ENCODE results near the gene HSPA9.

GRCh38 chr5:138616508-138616907 lies 41.3 kb upstream of the HSPA9 start:
- TF ChIP-seq CTCF (IDR thresholded peaks at IDR 0.05; ENCODE audit: insufficient read depth, low read length) (no peak), POLR2AphosphoS5 (IDR thresholded peaks at IDR 0.05; ENCODE audit: low read depth) (no peak), GABPA (IDR thresholded peaks at IDR 0.05; ENCODE audit: low read depth) (no peak), SPI1 (IDR thresholded peaks at IDR 0.05; ENCODE audit: borderline replicate concordance, low read depth) (no peak), REST (IDR thresholded peaks at IDR 0.05; ENCODE audit: insufficient replicate concordance, low read depth) (no peak)

All from HL-60 (cell line).